SHP77 (cell line): Measurements from ENCODE around the gene C1GALT1.

Experiments
- DNase-seq, 2 experiments: peaks; one replicate each; lab custom pipeline; 2025; lab: John Stamatoyannopoulos, UW

The C1GALT1 gene

DNA sequence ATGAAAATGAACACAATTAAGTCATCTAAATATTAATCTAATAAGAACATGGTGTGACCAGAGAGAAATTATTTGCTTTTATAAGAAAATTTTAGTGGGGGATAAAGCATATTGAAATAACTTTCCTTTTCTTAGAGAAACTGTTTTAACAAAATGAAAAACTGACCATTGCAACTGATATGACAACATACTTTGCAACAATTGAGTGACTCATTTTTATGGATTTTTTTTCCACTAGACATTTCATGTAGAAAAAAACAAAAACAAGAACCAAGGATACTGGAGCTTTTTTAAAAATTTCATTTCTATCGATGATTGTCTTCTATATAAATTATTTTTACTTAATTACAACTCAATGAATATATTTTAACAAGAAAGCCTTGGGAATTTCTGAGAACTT lies 90.0 kb downstream of the C1GALT1 start:
- DNase-seq: no peak

DNA sequence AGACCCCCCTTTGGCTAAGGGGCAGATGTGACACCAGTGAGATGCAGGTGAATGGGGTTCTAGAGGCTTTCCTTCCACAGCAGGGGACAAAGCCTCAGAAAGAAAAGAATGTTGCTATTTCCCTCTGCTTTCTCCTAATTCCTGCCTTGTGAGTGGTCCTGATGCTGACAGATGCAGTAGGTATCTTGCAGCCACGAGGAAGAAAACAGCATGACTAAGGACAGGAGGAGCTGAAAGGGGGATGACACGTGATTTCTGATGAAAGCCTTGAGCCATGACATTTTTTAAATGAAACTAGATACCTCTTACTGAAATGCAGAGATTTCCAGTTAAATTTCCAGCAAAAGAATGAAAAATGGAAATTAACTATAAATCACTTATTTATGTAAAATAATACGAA lies 92.4 kb downstream of the C1GALT1 start:
- DNase-seq: no peak

DNA sequence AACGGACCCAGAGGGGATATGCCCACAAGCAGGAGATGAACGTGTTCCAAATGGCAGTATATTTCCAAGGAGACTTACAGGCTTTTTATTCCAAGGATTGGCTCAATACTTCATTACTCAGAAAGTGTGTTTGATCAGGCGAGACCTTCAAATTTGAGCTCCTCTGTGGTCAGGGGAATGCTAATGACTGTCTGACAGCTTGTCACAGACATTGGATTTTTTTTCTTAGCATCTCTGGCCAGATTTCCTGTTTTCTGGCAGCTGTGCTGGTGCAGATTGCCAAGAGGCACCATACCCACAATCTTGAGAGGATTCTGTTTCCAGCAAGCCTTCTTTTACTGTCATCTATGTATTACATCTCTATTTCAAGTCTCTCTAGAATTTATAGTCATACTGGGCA lies 93.8 kb downstream of the C1GALT1 start:
- DNase-seq: no peak

DNA sequence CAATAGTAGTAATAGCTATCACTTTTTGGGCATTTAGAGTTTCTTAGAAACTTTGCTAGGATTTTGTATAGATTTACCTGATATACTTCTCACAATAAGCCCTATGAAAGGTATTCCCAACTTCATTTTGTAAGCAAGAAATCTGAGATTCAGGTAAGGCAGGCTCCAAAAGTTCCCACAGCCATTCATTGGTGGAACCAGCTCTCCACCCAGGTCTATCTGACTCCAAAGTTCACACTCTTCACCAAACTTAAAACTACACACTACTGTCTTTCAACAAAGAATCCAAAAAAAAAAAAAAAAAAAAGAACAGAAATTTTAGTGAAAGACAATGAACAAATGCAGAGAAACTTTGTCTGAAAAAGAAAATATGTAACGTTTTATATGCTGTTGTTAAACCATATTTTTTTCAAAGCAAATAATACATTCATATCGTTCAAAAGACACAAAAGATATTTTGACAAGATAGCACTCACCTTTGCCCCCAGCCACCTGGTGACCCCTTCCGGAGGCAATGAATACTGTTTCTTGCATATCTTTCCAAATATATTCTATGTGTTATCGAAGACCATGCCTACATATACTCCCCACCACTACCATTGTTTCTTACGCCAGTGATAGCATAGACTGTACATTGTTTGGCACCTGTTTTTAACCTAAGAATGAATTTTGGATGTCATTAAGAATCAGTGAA lies 108.2 kb downstream of the C1GALT1 start:
- DNase-seq: no peak

DNA sequence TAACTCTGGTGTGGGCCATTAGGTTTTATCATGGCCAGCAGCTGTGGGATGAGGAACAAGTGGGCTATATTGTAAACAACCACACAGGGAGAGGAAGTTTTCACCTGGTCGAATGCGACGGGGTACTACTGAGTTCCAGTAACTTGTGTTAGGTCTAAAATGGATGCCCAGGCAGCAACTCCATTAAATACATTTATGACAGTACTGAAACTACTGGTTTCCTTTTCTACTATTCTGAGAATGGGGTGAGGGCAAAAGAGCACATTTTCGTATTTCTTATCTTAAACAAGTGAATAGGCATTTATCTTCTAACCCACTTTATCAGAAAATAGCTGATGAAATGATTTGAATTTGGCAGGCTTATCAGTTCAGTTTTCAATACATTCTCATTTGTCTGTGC lies 109.7 kb downstream of the C1GALT1 start:
- no peak for DNase-seq

DNA sequence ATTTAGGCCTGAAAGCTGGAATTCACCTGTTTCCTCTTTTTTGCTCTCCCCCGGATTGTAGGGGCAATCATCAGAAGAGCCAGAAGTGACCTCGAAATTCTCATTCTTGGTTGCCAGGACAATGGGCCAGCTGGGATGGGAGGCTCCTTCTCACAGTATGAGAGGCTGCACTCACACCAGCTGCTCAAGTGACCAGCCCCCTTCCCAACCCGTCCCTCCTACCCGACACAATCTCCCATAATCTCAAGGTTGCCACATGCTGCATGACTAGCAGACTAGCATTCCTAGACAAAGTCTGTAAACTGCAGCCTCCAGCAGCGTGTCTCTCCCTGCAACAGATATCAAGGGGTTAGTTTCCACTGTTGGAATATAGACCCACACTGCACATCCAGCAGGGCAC lies 110.3 kb downstream of the C1GALT1 start:
- DNase-seq: no peak

DNA sequence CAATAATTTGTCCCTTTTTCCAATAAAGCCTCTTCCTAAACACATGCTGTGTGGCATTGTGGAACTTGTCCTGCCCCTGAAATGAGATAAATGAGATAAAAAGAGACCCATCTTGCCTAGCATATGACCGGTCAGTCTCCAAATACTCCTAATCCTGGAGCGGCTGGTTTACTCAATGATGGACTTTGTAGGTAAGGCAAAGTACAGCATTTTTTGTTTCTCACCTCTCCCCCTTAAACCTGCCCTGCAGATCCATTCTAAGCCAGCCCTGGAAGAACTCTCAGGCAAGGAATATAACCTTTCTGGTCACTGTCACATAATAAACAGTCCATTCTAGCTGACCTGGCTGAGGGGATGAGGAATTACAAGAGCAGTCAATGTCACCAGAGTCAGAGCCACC lies 110.7 kb downstream of the C1GALT1 start:
- DNase-seq: no peak

DNA sequence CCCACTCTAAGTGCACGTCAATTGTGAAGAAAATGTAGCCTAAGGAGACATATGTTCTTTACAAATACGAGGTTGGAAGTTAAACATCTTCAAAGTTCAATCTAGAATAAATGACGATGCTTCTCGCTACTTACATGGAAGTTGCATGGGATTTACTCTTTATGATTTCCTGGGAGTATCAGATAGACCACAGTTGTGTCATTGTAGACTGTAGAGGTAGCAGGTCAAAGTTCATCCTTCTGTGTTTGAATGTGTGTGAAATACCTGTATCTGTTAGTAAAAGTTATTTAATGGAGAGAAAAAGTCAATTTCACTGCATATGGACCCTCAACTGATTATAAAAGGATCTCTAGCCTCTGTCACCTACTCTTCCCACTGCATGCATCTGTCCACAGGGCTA lies 112.6 kb downstream of the C1GALT1 start:
- no peak for DNase-seq
